Uterus (tissue), 2 donors: ENCODE data around the gene LRCH4.
A peak's percentile ranks its signal among the peaks of the same experiment; 100 is the strongest.

Source experiments
- POLR2A ChIP-seq, 2 donors: fragments of 450-650 bp; IDR thresholded peaks; one replicate each; pipeline ENCODE4 v1.6.1; 2016; ENCODE audit warnings: antibody characterized with exemption in 2 of 2, mild to moderate bottlenecking in 1 of 2, moderate library complexity in 1 of 2
- TF ChIP-seq, protein P1 (sequence below), 4 experiments: fragments of 200-600 bp in 2 of 4; fragments of 450-650 bp in 2 of 4; sonication (generic) in 2 of 4; IDR thresholded peaks; one replicate each; pipeline ENCODE4 v1.5.1; 2016 to 2019; ENCODE audit warnings: antibody characterized with exemption in 4 of 4, mild to moderate bottlenecking in 2 of 4, moderate library complexity in 1 of 4

DNA sequence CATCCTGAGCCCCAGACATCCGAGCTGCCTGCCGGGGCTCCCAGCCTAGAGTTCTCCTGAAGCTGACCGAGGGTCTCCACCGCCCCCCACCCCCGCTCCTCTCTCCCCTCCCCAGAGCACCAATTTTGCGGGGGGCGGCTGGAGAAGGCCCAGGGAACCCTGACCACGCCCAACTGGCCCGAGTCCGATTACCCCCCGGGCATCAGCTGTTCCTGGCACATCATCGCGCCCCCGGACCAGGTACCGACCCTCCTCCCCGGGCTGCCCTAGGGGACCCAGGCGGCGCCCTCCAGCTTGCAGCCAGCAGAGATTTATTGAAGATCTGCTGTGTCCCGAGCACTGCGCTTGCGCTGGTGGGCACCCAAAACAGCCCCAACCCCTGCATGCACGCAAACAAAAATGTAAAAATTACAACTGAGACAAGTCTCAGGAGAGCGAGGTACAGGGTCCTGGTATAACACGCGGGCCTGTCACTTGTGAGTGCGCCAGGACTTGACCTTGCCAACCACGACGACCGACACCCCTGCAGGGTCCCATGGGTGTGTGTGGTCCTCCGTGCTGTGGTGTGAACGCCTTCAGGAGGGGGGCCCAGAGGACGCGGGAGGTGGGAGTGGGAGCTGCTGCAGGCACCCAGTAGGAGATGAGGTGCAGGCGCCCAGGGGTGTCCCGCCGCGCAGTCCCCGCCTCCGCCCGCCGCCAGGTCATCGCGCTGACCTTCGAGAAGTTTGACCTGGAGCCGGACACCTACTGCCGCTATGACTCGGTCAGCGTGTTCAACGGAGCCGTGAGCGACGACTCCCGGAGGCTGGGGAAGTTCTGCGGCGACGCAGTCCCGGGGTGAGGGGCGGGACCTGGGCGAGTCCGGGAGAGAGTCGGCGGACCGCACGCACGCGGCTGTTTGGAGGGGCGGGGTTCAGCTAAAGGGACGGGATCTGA, 19.3 kb upstream of the LRCH4 start:
- TF ChIP-seq, protein P1, sequence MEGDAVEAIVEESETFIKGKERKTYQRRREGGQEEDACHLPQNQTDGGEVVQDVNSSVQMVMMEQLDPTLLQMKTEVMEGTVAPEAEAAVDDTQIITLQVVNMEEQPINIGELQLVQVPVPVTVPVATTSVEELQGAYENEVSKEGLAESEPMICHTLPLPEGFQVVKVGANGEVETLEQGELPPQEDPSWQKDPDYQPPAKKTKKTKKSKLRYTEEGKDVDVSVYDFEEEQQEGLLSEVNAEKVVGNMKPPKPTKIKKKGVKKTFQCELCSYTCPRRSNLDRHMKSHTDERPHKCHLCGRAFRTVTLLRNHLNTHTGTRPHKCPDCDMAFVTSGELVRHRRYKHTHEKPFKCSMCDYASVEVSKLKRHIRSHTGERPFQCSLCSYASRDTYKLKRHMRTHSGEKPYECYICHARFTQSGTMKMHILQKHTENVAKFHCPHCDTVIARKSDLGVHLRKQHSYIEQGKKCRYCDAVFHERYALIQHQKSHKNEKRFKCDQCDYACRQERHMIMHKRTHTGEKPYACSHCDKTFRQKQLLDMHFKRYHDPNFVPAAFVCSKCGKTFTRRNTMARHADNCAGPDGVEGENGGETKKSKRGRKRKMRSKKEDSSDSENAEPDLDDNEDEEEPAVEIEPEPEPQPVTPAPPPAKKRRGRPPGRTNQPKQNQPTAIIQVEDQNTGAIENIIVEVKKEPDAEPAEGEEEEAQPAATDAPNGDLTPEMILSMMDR (IDR thresholded peaks at IDR 0.05) = no peak
- peak in 1 of 2 donors; percentile 23 for TF ChIP-seq POLR2A (IDR thresholded peaks at IDR 0.05)
